Small intestine (tissue), 7 donors: ENCODE results near the gene ACAT1. TPM values are rescaled to one million over a fixed set of nuclear protein-coding genes. Genes with fewer than 3 reads are reported as not detected.
"Not testable (repeated sequence)": the region's sequence is repeated elsewhere in the genome, so short reads cannot be mapped to it uniquely, and the experiment has no call there.

Source experiments
- DNase-seq, 2 donors: peaks; one replicate each; pipeline versions ENCODE4 v3.0.0 to v3.0.0-alpha.2; 2013
- FAIRE-seq: peaks from 2 replicates; lab custom pipeline; 2012; peaks lifted over from hg19 to GRCh38; lab: Jason Lieb, UNC
- H3K27ac ChIP-seq, 3 donors: one replicate each; pipeline ENCODE4 v1.5.1; 2013; ENCODE audit warnings: low read length in 2 of 3, mild to moderate bottlenecking in 2 of 3, control low read depth in 1 of 3, inconsistent platforms in 1 of 3, low read depth in 1 of 3, moderate library complexity in 1 of 3
- H3K27me3 ChIP-seq, 3 donors: one replicate each; pipeline ENCODE4 v1.6.1; 2013; ENCODE audit warnings: low read length in 3 of 3, inconsistent platforms in 1 of 3; ENCODE audit not compliant: control insufficient read depth in 3 of 3, insufficient read depth in 3 of 3
- H3K36me3 ChIP-seq, 3 donors: one replicate each; pipeline ENCODE4 v1.6.1; 2013; ENCODE audit warnings: low read length in 3 of 3, inconsistent platforms in 1 of 3, low read depth in 1 of 3, mild to moderate bottlenecking in 1 of 3, moderate library complexity in 1 of 3; ENCODE audit not compliant: control insufficient read depth in 3 of 3, insufficient read depth in 2 of 3
- H3K4me1 ChIP-seq, 3 donors: one replicate each; pipeline ENCODE4 v1.6.1; 2013; ENCODE audit warnings: low read length in 2 of 3, inconsistent platforms in 1 of 3, low read depth in 1 of 3, mild to moderate bottlenecking in 1 of 3, moderate library complexity in 1 of 3; ENCODE audit not compliant: control insufficient read depth in 3 of 3, insufficient read depth in 2 of 3
- H3K4me3 ChIP-seq, 3 donors: one replicate each; pipeline ENCODE4 v1.5.1; 2013; ENCODE audit warnings: low read length in 3 of 3, control low read depth in 1 of 3, inconsistent platforms in 1 of 3, low read depth in 1 of 3, mild to moderate bottlenecking in 1 of 3, moderate library complexity in 1 of 3
- H3K9me3 ChIP-seq, 2 donors: one replicate each; pipeline ENCODE4 v1.6.1; 2013; ENCODE audit warnings: low read depth in 1 of 2, low read length in 1 of 2; ENCODE audit not compliant: control insufficient read depth in 2 of 2, insufficient read depth in 1 of 2
- WGBS, 3 donors: extraction: QIAGEN DNeasy Blood & Tissue Kit; methylation state at CpG; one replicate each; pipeline ENCODE4 v1.1.7; 2013; 5-methylcytosine and 5-hydroxymethylcytosine counted together
- polyA plus RNA-seq, 4 donors: library from polyadenylated mRNA; stranded (reverse) in 3 of 4; unstranded in 1 of 4; fragments of 200-250 nt in 3 of 4; fragments of 120-200 nt in 1 of 4; gene quantifications; one replicate each; pipeline versions ENCODE4 v1.2.1 to v1.2.3, GENCODE V29; 2013
- donor health status: healthy with polysubstance abuse.
- donor health status: control.
- donor health status: control.
- donor health status: Bipolar disorder and iron deficiency.
- donor health status: healthy.

Gene ACAT1
- polyA plus RNA-seq, 4 donors: 22.5 to 188 (median 107) TPM

DNA sequence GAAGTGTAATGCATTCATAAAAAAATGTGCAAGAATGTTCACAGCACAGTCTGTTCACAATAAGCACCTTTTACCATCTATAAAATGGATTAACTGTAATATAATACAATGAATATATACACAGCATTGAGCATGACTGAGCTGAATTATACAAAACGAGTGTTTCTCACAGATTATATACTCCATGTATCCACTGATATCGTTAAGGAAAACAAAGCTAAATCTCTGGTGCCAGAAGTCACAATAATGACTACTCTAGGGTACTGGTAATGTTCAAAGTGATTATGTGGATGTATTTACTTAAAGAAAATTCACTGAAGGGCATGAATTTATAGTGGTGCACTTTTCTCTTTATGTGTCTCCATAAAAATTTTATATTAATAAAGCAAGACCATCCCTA lies 33.2 kb downstream of the ACAT1 start:
- DNase-seq: no peak
- 76 to 87% (median 80%) methylated on average over 2 of the region's 2 CpGs for WGBS, 3 donors
- H3K4me3 ChIP-seq: no peak overlapping the region
- no peaks in the 10 kb centered on the region for H3K27me3 ChIP-seq
- no peak for FAIRE-seq
- H3K9me3 ChIP-seq: no peaks in the 10 kb centered on the region
- peaks cover 0 to 23% (median 5%) of the 10 kb centered on the region in 3 donors for H3K36me3 ChIP-seq
- no peaks in the 10 kb centered on the region for H3K4me1 ChIP-seq
- no peak overlapping the region for H3K27ac ChIP-seq

DNA sequence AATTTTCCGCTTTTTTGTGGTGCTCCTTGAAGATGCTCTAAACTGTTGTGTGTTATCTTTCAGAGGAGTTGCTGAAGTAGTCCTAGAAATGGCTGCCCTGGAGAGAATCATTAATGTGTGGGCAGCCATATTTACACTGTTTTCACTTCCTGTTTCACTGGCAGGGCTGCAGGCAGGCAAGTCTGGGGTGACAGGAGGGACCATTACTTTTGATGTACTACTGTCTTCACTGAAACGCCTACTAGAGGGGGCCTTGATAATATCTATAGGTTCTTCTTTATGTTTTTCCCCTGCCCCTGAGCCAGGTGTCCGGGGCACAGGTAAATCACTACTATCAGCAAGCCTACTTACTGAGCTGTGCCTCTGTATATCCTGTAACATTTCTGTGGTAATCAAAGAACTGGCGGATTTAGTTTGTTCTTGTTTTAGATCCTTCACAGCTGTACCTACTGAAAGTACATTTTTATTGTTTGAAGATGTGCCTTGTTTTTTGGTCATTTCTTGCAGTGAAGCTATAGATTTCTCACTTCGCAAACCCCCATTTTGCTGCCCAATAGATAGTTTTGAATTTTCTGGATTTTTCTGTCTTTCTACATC lies 39.7 kb downstream of the ACAT1 start:
- H3K9me3 ChIP-seq: no peaks in the 10 kb centered on the region
- DNase-seq (no peak), FAIRE-seq (no peak)
- no peak overlapping the region for H3K4me3 ChIP-seq
- H3K36me3 ChIP-seq: peaks cover 20 to 30% (median 23%) of the 10 kb centered on the region in 3 donors
- 87 to 96% (median 93%) methylated on average over 5 of the region's 5 CpGs for WGBS, 3 donors
- H3K27ac ChIP-seq: no peak overlapping the region
- no peaks in the 10 kb centered on the region for H3K27me3 ChIP-seq
- no peaks in the 10 kb centered on the region for H3K4me1 ChIP-seq

DNA sequence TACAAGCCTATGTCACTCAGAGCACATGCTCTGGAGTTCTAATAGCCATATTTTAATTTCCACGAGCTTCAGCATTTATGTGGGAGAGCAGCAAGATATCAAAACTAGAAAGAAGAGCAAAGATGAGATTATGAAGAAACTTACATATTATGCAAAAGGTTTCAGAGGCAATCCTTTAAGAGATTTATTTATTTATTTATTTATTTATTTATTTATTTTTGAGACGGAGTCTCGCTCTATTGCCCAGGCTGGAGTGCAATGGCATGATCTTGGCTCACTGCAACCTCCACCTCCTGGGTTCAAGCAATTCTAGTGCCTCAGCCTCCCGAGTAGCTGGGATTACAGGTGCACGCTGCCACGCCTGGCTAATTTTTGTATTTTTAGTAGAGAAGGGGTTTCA lies 41.5 kb downstream of the ACAT1 start:
- H3K9me3 ChIP-seq, H3K4me3 ChIP-seq, DNase-seq, H3K27me3 ChIP-seq, FAIRE-seq, H3K27ac ChIP-seq, H3K4me1 ChIP-seq: not testable (repeated sequence)
- peaks cover 23 to 33% (median 23%) of the 10 kb centered on the region in 3 donors for H3K36me3 ChIP-seq
- WGBS, 3 donors: 84 to 95% (median 89%) methylated on average over 6 of the region's 6 CpGs

DNA sequence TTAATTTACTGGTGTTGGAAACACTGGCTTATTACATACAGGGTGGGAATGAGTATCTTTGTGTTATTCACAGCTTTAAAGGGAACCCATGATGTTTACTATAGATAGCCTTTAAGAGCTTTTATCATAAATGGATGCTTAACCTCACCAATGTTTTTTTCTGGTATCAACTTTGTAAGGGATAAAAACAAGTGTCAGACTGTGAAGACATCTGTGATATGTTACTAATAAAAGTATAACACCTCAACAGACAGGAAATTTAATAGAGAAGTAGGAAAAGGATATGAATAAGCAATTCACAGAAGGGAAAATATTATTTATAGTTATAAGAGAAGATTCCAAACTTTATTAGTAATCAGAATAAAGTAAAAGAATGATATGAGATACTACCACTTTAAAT lies 46.3 kb downstream of the ACAT1 start:
- peaks cover 10 to 29% (median 17%) of the 10 kb centered on the region in 3 donors for H3K36me3 ChIP-seq
- H3K9me3 ChIP-seq: no peaks in the 10 kb centered on the region
- no peaks in the 10 kb centered on the region for H3K4me1 ChIP-seq
- H3K27me3 ChIP-seq: no peaks in the 10 kb centered on the region
- DNase-seq: no peak
- no peak overlapping the region for H3K27ac ChIP-seq
- H3K4me3 ChIP-seq: no peak overlapping the region
- FAIRE-seq: no peak

DNA sequence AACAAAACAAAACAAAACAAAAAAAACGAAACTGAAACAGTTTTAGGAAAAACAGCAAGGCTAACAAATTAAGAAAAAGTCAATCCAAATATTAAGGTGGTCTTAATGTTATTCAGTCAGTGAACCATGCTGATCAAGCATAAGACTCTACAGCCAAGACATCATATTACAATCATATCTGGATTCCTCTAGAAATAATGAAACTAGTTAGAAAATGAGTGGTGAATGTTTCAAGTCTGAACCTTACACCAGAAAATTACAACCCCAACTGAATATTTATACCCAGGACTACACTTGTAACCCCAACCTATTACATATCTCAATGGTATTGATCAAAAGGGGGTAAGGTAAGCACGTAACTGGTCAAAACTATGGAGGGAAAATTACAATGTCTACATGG lies 48.8 kb downstream of the ACAT1 start:
- peaks cover 3 to 25% (median 12%) of the 10 kb centered on the region in 3 donors for H3K36me3 ChIP-seq
- DNase-seq (no peak), FAIRE-seq (no peak)
- WGBS, 3 donors: 68 to 78% (median 74%) methylated on average over 2 of the region's 2 CpGs
- H3K27me3 ChIP-seq: no peaks in the 10 kb centered on the region
- H3K4me1 ChIP-seq: no peaks in the 10 kb centered on the region
- no peaks in the 10 kb centered on the region for H3K9me3 ChIP-seq
- H3K27ac ChIP-seq: no peak overlapping the region
- H3K4me3 ChIP-seq: no peak overlapping the region

DNA sequence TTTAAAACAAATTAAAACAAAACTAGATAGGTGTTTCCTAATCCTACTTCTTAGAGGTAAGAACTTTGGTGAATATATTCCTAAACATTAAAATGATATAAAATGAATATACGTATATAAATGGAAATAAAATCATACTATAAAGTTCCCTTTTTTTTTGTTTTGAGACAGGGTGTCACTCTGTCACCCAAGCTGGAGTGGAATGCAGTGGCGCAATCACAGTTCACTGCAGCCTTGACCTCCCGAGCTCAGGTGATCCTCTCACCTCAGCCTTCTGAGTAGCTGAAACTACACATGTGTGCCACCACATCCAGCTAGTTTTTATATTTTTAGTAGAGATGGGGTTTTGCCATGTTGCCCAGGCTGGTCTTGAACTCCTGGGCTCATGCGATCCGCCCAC lies 56.2 kb downstream of the ACAT1 start:
- peaks cover 3 to 24% (median 11%) of the 10 kb centered on the region in 3 donors for H3K36me3 ChIP-seq
- no peak for DNase-seq
- no peaks in the 10 kb centered on the region for H3K9me3 ChIP-seq
- no peak overlapping the region for H3K4me3 ChIP-seq
- H3K4me1 ChIP-seq: no peaks in the 10 kb centered on the region
- no peak for FAIRE-seq
- WGBS, 3 donors: 83 to 98% (median 89%) methylated on average over 5 of the region's 5 CpGs
- no peaks in the 10 kb centered on the region for H3K27me3 ChIP-seq
- no peak overlapping the region for H3K27ac ChIP-seq

DNA sequence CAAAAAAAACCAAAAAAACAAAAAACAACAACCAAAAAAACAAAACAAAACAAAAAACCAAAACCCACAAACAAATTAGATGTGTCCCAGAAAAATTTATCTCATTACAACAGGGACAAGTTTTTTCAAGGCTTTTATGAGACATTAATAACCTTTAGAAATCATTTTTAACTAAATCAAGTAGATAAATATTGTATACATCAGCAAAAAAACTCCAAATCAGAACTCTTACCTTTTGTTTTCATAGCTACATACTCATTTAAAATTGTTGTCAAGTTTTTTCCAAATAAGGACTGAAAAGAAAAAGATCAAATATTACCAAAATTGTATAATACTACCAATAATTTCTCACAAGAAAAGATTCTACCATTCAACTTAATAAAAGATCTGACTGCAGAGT lies 72.4 kb downstream of the ACAT1 start:
- FAIRE-seq: peak; percentile 65
- H3K27ac ChIP-seq: no peak overlapping the region
- peaks cover 5 to 27% (median 5%) of the 10 kb centered on the region in 3 donors for H3K36me3 ChIP-seq
- no peaks in the 10 kb centered on the region for H3K4me1 ChIP-seq
- H3K4me3 ChIP-seq: no peak overlapping the region
- no peaks in the 10 kb centered on the region for H3K9me3 ChIP-seq
- no peak for DNase-seq
- no peaks in the 10 kb centered on the region for H3K27me3 ChIP-seq

DNA sequence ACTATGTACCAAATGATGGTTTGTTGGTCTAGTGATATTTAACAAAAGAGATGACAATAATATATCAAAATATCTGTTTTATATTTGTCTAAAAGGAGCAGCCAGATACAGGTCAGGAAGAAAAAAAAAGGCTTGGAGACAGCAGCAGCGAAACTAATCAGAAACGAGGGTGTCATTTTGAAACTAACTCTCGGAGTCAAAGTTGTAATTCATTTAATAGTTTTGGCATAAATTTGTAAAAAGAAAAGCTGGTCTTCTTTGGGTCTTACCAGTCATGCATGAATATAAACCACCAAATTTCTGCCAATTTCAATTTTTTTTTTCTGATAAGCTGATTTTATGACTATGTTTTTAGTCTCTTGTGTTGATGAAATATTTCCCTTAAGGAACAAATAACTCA lies 75.5 kb downstream of the ACAT1 start:
- WGBS, 3 donors: 60 to 90% (median 76%) methylated on average over 3 of the region's 3 CpGs
- peaks cover 0 to 33% (median 2%) of the 10 kb centered on the region in 3 donors for H3K36me3 ChIP-seq

More for the DNA sequence above, 75.5 kb downstream of the ACAT1 start:
- no peak for DNase-seq
- no peaks in the 10 kb centered on the region for H3K9me3 ChIP-seq
- peaks cover 0 to 5% (median 0%) of the 10 kb centered on the region in 3 donors for H3K4me1 ChIP-seq
- FAIRE-seq: no peak
- no peak overlapping the region for H3K4me3 ChIP-seq
- H3K27me3 ChIP-seq: no peaks in the 10 kb centered on the region
- H3K27ac ChIP-seq: no peak overlapping the region
